ENCODE results near the gene ART3.

ART3 gene

GRCh38 chr4:76153356-76153755, 78.8 kb downstream of the ART3 start:
- DNase-seq = no peak

- DNase-seq = no peak
Observed at GRCh38 chr4:76155979-76156378, 81.5 kb downstream of the ART3 start.

GRCh38 chr4:76156635-76157034, 82.1 kb downstream of the ART3 start:
- DNase-seq = no peak

- DNase-seq = no peak
Observed at GRCh38 chr4:76160355-76160754, 85.8 kb downstream of the ART3 start.

Measured in amniotic stem cell (primary cell).